Measurements from ENCODE around the gene NEIL1.
A peak's percentile ranks its signal among the peaks of the same experiment; 100 is the strongest.
"Not testable (repeated sequence)": the region's sequence is repeated elsewhere in the genome, so short reads cannot be mapped to it uniquely, and the experiment has no call there.

NEIL1 gene

GRCh38 chr15:75335313-75335704, 11.5 kb upstream of the NEIL1 start:
- DNase-seq, result no peak

DNA sequence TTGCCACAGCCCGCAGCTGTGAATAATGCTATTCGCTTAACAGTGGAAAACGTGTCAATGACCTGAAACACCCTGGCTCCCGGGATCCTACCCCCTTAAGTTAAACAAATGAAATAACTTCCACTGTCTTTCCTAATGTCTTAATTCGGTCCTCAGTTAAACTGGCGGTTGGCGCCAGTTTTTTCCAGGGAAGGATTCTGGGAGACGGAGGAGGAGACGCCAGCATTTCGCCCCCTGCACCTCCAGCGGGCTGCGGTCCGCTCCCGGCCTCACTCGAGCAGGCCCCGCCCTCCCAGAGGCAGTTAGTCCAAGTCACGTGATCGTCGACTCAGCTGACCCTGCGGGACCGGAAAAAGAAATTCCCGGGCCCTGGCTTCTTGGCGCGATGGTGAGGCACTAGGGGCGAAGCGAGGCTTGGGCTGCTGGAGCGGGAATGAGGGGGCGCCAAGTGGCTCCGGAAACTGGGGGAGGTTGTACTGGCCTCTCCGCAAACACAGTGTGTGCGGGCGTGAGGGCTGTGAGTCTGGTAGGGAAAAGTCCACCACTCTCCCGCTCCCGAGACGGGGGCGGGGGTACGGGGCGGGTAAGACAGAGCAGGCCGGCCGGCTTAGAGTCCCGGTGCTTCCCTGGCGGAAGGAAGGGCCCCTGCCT, 11.0 kb upstream of the NEIL1 start, which contains the start of gene COMMD4:
TSS of gene COMMD4 (plus strand) at position 359 of the 651 bp plus-strand sequence. CDS start at position 386, 27 bp downstream.
- peak; percentile 73 for DNase-seq

DNA sequence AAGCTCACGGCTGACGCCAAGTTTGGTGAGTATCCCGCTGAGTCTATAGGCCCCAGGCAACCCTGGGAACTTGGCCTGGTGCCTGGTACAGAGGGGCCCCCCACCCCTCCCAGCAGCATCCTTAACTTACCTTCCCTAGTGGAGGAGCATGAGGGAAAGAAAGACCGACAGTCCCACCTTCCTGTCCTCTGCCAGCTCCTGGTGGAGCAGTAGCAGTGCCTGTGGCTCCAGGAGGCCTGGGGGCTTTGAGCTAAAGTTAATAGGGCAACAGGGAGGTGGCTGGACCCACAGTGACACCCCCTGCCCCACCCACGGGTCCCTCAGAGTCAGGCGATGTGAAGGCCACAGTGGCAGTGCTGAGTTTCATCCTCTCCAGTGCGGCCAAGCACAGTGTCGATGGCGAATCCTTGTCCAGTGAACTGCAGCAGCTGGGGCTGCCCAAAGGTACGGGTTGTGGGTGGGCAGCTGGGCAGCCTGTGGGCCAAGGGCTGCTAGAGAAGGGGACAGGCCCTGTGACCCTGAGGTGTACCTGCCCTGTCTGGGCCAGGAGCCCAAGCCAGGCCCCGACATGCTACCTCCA, 8.1 kb upstream of the NEIL1 start:
- DNase-seq, result no peak

DNA sequence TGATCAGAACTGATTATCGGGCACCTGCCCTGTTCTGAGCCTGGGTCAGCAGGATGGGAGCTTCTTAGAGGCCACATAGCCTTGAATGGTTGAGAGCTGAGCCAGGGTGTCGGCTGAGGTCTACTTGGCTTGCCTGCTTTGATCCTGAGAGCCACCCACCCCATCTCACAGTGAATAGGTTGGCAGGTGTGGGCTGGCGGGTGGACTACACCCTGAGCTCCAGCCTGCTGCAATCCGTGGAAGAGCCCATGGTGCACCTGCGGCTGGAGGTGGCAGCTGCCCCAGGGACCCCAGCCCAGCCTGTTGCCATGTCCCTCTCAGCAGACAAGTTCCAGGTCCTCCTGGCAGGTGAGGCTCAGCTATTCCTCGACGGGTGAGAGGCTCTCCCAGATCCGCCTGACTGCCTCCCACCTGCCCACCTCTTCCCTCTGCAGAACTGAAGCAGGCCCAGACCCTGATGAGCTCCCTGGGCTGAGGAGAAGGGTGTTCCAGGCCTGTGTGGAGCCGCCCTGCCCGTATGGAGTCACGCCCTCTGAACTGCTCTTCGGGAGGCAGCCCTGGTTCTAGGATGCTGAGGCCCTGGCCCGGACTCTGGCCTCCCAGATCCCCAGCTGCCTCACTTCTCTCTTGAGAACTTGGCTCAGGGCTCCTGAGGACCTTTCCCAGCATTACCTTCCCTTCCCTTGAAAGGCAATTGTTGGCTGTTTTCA, 7.2 kb upstream of the NEIL1 start:
- DNase-seq, result no peak

DNA sequence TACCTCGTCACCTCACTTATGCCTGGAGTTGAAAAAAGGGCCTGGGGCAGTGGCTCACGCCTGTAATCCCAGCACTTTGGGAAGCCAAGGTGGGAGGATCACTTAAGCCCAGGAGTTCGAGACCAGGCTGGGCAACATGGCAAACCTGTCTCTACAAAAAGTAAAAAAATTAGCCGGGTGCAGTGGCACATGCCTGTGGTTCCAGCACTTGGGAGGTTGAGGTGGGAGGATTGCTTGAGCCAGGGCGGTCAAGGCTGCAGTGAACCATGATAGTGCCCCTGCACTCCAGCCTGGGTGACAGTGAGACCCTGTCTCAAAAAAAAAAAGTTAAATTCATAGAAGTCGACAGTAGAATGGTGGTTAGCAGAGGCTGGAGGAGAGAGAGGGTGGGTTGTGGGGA, 4.6 kb upstream of the NEIL1 start:
- no peak for DNase-seq

GRCh38 chr15:75343953-75344352, 2.9 kb upstream of the NEIL1 start:
- DNase-seq, result not testable (repeated sequence)

DNA sequence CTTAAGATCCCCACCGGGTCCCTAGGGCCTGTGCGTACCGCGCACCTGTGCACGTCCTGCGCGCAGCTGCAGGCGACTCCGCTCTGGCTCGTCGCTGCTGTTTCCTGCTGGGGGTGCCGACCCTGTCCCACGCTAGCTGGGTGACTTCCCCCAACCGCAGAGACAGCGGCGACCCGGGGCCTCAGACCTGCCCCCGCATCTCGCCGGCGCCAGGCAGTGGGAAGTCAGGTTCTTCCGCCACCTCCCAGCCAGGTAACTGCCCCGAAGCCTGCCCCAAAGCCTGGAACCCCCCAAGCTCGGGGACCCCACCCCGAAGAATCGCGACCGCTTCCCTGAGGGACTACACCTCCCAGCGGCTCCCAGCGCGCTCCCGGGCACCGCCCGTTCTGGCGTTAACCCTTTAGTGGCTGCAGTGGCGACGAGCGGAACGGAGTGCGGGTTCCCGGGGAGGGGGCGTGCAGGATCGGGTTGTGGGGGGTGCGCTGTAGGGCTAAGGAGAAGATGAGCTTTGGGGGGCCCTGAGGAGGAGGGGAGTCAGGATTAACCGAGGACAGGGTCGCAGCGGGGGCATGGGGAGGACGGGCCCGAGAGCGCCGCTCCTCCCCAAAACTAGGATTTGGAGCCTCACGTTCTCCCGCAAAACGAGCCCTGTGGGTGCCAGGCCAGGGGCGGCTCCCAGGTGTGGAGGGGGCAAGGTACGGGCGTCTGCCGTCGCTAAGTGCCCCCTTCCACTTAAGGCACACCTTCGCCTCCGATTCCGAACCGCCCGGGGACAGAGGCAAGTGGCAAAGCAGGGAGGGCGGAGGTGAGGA, 589 bp downstream of the NEIL1 start:
- DNase-seq, result peak; percentile 54

GRCh38 chr15:75348034-75348561, 1.3 kb downstream of the NEIL1 start:
- DNase-seq, result no peak

GRCh38 chr15:75348562-75349350, 1.9 kb downstream of the NEIL1 start:
- no peak for DNase-seq

GRCh38 chr15:75349351-75349669, 2.5 kb downstream of the NEIL1 start:
- not testable (repeated sequence) for DNase-seq

DNA sequence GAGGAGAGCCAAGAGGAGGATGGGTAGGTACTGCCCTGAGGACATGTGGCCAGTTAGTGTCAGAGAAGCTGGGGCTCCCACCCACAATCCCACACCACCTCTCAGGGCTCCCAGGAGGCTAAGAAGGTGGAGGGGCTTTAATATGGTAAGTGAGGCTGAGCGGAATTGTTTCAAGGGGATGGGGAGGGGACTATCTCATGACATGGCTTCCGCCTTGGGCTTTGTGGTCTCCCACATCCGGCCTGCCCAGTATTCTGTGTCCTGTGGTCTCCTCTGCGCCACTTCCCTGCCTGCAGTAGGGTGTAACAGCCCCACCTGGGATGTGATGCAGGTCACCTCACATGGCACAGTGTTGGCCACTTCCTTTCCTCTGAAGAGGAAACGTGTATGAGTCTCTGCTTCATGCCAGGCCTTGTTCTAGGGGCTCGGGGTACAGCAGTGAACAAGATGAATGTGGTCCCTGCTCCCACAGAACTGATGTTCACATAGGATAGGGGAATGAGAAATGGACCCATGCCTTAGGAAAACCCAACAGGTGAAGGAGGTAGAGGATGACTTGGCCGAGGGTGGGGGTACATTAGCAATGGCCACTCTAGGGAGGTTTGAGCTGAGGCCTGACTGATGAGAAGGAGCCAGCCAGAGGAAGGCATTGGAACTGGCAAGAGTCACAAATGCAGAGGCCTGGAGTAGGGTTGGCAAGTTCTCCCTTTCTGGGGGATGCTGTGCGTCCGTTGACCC, 3.2 kb downstream of the NEIL1 start:
- peak; percentile 84 for DNase-seq

GRCh38 chr15:75350601-75351361, 3.9 kb downstream of the NEIL1 start:
- no peak for DNase-seq

GRCh38 chr15:75352186-75353080, 5.6 kb downstream of the NEIL1 start:
- no peak for DNase-seq

DNA sequence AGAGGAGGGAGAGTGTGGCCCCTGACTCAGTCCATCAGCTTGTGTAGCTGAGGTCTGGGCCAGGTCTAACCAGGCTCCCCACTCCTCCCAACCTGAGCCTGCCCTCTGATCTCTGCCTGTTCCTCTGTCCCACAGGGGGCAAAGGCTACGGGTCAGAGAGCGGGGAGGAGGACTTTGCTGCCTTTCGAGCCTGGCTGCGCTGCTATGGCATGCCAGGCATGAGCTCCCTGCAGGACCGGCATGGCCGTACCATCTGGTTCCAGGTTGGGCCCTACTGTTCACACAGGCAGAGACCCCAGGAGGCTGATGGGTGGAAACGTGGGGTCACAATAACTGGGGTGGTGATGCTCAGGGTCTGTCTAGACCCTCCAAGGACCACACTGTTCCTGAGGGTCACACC, 6.8 kb downstream of the NEIL1 start:
- DNase-seq, result no peak

DNA sequence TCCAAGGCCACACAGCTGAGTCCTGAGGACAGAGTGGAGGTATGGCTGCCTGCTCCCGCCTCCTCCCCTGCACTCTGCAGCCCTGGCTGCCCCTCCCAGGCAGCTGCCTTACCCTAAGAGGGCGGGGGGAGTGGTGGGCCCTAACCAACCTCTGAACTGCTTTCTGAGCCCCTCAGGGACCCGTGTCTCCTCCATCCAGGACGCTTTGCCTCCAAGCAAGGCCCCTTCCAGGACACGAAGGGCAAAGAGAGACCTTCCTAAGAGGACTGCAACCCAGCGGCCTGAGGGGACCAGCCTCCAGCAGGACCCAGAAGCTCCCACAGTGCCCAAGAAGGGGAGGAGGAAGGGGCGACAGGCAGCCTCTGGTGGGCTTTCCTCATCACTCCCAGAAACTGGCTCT, 7.6 kb downstream of the NEIL1 start:
- DNase-seq, result no peak

DNA sequence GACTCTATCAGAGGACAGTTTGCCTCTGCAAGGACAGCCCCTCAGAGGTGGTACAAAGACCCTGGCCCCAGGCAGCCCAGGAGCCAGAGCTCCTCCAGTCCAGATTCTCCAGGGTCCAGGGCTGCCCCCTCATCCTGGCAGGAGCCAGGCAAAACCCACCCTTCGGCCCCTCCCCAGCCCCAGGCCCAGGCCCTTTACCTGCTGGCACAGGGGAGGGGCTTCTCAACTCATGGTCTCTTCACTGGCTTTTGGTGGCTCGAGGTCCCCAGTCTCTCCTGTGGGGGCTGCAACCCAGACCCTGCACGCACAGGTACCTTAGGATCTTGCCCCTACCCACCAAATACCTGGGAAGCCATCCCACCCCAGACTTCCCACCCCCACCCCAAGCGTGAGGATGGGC, 8.5 kb downstream of the NEIL1 start:
- DNase-seq, result no peak

DNA sequence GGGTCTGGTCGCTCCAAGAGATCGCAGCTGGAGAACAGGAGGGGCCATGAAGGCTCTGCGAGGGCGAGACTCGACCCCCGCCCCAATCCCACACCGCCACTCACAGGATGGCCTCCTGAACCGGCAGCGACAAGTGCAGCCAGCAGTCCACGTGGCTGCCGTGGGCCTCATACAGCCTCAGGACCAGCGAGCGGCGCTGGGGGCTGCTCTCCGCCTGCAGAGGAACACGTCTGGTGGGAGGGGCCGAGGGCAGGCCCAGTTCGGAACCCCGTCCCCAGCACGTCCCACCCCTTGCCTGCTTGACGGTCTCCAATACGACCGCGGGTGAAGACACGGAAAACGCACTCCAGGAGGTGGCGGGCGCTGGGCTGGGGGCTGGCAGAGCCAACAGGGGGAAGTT, 9.2 kb downstream of the NEIL1 start:
- no peak for DNase-seq

DNA sequence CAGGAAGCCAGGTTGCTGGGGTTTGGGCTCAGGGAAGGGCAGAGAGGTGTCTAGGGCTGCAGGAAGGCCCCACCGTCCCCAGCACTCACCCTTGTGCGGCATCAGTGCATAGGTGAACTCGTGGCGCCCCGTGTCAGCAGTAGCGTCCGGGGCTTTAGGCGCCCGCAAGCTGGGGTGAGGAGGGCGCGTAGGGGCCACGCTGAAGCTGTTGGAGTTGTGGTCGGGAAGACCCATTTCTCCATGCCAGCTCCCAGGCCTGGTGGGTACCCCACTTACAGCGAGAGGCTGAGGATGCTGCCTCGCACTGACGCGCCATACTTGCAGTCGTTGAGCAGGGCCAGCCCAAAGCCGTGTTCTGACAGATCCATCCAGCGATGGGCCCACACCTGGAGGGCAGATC, 9.7 kb downstream of the NEIL1 start:
- no peak for DNase-seq

GRCh38 chr15:75357976-75358673, 11.3 kb downstream of the NEIL1 start:
- no peak for DNase-seq
